NCI-H1694 (cell line): ENCODE measurements around the gene MIOX.
"Not testable (repeated sequence)": the region's sequence is repeated elsewhere in the genome, so short reads cannot be mapped to it uniquely, and the experiment has no call there.

ENCODE experiments used
- DNase-seq: peaks from one replicate; lab custom pipeline; 2025; lab: John Stamatoyannopoulos, UW

The MIOX gene

DNA sequence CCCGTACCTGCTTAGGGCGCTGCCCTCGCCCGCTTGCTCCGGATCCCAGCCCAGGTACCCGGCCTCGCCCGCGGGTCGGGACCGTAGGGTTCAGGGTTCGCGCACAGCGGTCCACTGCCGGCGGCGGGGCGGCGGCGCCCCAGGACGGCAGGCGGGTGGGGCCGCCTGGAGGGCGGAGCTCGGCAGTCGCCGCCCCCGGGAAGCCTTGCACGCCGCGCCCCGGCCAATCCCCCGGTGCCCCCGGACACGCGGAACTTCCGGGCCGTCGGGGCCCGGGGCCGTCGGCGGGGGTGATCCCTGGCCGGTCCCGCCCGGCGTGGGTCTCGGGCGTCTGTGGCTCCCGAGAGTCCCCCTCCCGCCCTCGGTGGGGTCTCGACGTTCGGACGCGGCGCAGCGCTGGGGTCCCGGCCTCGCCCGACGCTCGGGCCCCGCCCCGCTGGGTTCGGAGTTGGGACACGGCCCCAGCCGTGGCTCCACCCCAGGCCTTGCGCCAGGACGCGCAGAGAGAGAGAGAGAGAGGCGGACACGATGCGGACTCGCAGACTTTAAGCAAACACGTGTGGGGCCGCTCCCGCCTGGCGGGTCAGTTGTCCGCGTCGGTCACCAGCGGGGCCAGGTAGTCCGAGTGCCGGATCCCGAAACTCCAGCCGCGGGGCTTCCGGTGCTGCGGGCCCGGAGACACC, 43.4 kb downstream of the MIOX start, which contains the start of gene TYMP:
Gene TYMP (minus strand): TSS at position 116 of the 683 bp plus-strand sequence. CDS start 303 bp downstream, outside the sequence.
- DNase-seq: no peak

DNA sequence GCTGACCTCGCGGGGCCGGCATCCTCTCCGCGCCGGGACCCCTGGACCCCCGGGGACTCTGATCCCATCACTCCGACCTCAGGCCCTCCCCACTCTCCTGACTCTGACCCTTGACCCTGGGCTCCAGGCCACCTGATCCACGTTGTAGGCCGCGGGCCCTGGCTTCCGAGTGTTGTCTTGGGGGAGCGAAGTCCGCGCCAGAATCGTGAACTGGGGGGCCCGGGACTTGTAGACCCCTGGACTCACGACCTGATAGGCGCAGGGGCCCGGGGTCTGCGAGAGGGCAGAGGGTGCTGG, 43.9 kb downstream of the MIOX start:
- no peak for DNase-seq

DNA sequence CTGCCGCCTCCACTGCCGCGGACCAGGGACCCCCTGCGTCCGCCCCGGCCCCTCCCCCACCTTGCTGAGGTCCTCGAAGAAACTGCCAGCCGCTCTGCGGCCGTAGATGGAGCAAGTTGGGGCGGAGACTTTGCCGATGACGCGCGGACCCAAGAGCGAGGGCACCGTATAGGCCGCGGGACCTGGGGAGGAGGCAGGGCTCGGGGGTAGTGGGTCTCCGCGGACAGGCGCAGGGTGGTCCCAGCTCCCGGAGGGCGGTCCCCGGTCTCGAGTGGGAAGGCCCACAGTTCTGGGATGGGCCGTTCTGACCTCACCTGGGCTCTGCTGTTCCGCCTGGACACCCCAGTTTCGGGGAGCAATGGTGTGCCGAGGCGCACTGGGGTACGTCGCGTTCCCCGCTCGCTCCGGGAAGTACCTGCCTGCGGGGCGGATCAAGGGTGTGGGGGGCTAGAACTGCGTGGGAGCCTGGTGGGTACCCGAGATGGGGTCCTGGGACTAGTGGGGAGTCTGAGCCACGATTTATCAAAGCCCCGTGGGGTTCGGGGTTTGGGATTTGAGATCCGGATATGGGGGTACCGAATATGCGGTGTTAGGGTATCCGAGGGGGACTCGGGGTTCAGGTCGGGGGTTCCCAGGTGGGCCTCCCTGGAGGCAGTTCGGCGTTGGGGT, 44.4 kb downstream of the MIOX start:
- no peak for DNase-seq

DNA sequence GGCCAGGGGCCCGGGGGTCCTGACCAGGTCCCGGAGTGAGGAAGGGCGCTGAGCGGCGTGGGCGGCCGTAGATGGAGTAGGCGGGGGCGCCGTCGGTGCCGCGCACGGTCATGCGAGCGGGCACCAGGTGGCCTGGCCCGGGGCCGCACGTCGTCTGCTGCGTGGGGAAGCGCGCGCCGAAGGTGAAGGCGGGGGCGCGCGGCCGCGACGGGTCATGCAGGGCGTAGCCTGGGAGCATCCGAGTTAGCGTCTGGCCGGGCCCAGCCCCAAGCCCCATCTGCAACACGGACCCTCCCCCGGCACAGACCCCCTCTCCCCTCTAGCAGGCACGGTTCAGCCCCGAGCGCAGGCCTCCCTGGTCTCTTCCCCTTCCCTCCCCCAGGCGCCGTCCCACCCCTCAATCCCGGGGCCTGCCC, 44.9 kb downstream of the MIOX start:
- DNase-seq: no peak

DNA sequence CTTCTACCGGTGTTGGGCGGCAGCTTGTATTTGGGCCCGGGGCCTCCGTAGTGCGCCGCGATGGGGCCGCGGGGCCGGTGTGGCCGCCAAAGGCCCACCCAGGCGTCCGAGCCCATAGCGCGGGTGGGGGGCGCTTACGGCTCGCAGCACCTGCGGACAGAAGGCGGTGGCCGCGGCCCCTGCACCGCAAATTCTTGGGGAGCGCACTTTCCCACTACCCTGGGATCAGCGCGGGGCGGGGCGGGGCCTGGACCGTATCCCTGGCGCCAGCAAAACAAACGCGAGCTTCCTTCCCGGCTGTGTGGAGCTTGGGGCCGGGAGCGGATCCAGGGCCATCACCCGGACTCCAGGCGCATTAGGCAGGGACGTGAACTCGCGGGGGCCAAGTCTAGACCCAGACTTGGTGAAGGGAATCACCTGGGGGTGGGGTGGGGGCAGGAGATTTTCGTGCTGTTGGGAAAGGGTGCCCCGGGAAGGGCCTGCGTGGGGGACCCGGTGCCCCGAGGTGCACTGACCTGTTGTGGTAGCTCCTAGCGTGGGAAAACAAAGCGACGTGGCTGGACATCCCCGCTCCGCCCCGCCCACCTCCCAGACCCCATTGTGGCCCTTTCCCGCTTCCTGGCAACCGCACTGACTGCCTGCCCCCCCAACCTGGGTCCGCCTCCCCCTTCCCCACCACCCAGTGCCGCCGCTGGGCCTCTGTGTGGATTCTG, 45.5 kb downstream of the MIOX start:
- DNase-seq: no peak

DNA sequence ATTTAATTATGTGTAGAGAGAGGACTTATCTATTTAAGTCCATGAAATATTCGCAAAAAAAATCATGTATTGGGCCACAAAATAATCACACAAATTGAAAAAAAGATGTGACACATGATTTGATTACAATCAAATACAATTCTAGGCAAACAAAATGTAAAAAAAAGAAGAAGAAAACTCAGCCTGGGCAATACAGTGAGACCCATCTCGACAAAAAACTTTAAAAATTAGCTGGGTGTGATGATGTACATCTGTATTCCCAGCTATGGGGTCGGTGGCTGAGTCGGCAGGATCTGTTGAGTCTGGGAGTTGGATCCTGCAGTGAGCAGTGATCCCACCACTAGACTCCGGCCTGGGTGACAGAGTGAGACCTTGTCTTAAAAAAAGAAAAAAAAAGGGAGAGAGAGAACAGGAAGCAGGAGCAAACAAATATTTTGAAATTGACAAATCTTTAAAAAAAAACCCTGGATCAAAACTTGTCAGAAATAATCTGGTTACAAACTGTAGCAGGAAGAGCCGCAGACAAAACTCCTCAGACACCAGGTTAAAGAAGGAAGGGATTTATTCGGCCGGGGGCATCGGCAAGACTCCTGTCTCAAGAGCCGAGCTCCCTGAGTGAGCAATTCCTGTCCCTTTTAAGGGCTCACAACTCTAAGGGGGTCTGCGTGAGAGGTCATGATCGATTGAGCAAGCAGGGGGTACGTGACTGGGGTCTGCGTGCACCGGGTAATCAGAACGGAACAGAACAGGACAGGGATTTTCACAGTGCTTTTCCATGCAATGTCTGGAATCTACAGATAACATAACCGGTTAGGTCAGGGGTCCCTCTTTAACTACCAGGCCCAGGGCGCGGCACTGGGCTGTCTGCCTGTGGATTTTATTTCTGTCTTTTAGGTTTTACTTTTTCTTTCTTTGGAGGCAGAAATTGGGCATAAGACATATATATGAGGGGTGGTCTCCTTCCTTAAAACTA, 46.5 kb downstream of the MIOX start:
- DNase-seq: no peak

DNA sequence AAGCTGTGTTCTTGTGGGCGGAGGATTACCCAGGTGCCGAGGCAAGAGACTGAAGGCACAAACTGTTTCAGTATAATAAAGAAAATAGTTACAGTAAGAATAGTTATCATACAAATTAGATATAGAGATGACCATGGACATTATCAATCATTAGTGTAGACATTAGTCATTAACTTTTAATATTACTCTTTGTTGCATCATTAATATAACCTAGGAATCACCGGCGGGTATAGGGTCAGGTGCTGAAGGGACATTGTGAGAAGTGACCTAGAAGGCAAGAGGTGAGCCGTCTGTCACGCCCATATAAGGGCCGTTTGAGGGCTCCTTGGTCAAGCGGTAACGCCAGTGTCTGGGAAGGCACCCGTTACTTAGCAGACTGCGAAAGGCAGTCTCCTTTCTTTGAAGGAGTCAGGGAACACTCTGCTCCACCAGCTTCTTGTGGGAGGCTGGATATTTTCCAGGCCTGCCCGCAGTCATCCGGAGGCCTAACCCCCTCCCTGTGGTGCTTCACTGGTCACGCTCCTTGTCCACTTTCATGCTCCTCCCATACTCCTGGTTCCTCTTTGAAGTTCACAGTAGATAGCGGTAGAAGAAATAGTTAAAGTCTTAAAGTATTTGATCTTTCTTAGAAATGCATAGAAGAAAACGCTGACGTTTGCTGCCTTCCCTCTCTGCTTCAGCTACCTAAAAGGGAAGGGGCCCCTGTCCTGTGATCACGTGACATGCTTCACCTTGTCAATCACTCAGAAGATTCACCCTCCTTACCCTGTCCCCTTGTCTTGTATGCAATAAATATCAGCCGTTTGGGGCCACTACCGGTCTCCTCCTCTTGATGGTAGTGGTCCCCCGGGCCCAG, 47.4 kb downstream of the MIOX start:
- not testable (repeated sequence) for DNase-seq

DNA sequence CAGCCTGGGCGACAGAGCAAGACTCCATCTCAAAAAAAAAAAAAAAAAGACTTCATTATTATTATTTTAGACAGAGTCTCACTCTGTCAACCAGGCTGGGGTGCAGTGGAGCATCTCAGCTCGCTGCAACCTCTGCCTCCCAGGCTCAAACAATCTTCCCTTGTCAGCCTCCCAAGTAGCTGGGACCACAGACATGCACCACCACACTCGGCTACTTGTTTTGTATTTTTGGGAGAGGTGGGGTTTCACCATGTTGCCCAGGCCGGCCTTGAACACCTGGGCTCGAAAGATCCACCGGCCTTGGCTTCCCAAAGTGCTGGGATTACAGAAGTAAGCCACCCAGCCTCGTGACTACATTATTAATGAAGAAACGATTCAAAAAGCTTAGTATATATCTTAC, 48.5 kb downstream of the MIOX start:
- DNase-seq: no peak

DNA sequence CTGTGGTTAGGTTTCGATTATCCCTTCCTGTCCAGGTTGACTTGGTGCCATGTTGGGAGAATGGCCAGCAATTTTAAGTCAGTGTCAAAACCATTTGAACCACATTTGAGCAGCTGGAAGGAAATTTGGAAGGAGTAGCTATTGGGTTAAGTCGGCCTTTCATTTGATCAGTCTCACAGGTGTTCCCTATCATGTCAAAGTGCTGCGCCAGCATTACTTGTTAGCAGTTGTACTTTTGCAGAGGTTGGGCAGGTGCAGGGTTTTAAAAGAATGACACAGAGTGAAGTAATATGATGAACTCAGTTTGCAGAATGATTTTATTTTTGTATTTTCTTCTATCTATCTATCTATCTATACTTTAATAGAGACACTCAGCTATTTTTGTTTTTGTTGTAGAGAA, 49.6 kb downstream of the MIOX start:
- no peak for DNase-seq

DNA sequence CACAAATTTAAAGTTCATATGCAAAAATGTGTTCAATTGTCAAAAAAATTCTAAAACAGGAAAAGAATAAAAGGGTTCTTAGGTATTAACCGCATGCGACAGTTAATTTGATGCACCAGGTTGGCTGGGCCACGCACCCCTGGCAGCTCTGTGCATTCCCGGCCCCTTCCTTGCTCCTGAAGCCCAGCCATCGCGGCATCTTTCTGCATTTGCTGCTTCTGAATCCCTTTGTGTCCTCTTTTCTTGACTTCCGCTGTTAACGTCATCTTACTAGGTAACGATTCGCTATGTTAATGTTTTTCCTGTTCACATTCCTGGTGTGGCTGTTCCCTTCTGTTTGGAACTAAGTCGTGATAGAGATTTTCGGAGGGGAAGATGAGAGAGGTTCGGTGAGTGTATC, 51.1 kb downstream of the MIOX start:
- no peak for DNase-seq
